Osteoblast (primary cell): ENCODE data around the gene TEX51. TPM values are rescaled to one million over a fixed set of nuclear protein-coding genes. Genes with fewer than 3 reads are reported as not detected.

ENCODE experiments used
- DNase-seq: peaks from one replicate; pipeline ENCODE4 v3.0.0; 2011; ENCODE audit warnings: low spot score, mixed read lengths; ENCODE audit not compliant: insufficient read length; ENCODE audit errors: missing footprints
- H2AFZ ChIP-seq: 2 replicates; pipeline ENCODE4 v1.6.0; 2011; ENCODE audit warnings: mild to moderate bottlenecking, low read length
- H3K27ac ChIP-seq: 2 replicates; pipeline ENCODE4 v1.5.1; 2011; ENCODE audit warnings: mild to moderate bottlenecking, low read depth, low read length, moderate library complexity
- H3K27me3 ChIP-seq: 2 replicates; pipeline ENCODE4 v1.6.0; 2012; ENCODE audit warnings: mild to moderate bottlenecking, control low read depth, inconsistent platforms, low read length, moderate library complexity; ENCODE audit not compliant: insufficient read depth
- H3K36me3 ChIP-seq: 2 replicates; pipeline ENCODE4 v1.5.1; 2011; ENCODE audit warnings: mild to moderate bottlenecking, low read length, control low read depth, moderate library complexity; ENCODE audit not compliant: insufficient read depth
- H3K4me1 ChIP-seq: 2 replicates; pipeline ENCODE4 v1.5.1; 2011; ENCODE audit warnings: mild to moderate bottlenecking, low read length, control low read depth, moderate library complexity; ENCODE audit not compliant: insufficient read depth
- H3K4me2 ChIP-seq: 2 replicates; pipeline ENCODE4 v1.6.0; 2011; ENCODE audit warnings: mild to moderate bottlenecking, low read length; ENCODE audit not compliant: insufficient read depth
- H3K4me3 ChIP-seq: fragments of 200-600 bp; sonication (generic); 3 replicates; pipeline ENCODE4 v1.5.1; 2012; ENCODE audit warnings: mild to moderate bottlenecking, low read length, inconsistent platforms; ENCODE audit not compliant: insufficient read depth
- H3K79me2 ChIP-seq: 2 replicates; pipeline ENCODE4 v1.6.0; 2012; ENCODE audit warnings: mild to moderate bottlenecking, low read length, control low read depth, inconsistent platforms; ENCODE audit not compliant: insufficient read depth
- H3K9me3 ChIP-seq: 2 replicates; pipeline ENCODE4 v1.5.1; 2011; ENCODE audit warnings: low read depth, low read length, control low read depth
- H4K20me1 ChIP-seq: 2 replicates; pipeline ENCODE4 v1.6.0; 2012; ENCODE audit warnings: mild to moderate bottlenecking, low read length, control low read depth; ENCODE audit not compliant: insufficient read depth
- CTCF ChIP-seq: IDR thresholded peaks from 2 replicates; pipeline ENCODE4 v1.5.1; 2011; ENCODE audit warnings: mild to moderate bottlenecking, low read depth, low read length, moderate library complexity; ENCODE audit errors: extremely low read depth
- total RNA-seq: library from RNA; depleted of rRNA; stranded (reverse); fragments of >200 nt; gene quantifications from 2 replicates; pipeline ENCODE4 v1.2.3, GENCODE V29; 2012

Gene TEX51
- total RNA-seq, 1 donor = not detected

- no peaks in the 10 kb centered on the region for H4K20me1 ChIP-seq
- no peak for DNase-seq
- no peak for TF ChIP-seq CTCF
- H3K4me3 ChIP-seq = no peak overlapping the region
- no peaks in the 10 kb centered on the region for H3K36me3 ChIP-seq
- H3K79me2 ChIP-seq = no peaks in the 10 kb centered on the region
- H3K9me3 ChIP-seq = no peaks in the 10 kb centered on the region
- H3K27me3 ChIP-seq = no peaks in the 10 kb centered on the region
- no peak overlapping the region for H3K4me2 ChIP-seq
- H3K27ac ChIP-seq = no peak overlapping the region
- no peak overlapping the region for H2AFZ ChIP-seq
- H3K4me1 ChIP-seq = no peaks in the 10 kb centered on the region
Observed at GRCh38 chr2:126946318-126947102, 47.8 kb downstream of the TEX51 start.

- H3K79me2 ChIP-seq = no peaks in the 10 kb centered on the region
- no peaks in the 10 kb centered on the region for H4K20me1 ChIP-seq
- no peaks in the 10 kb centered on the region for H3K9me3 ChIP-seq
- no peaks in the 10 kb centered on the region for H3K27me3 ChIP-seq
- H3K27ac ChIP-seq = no peak overlapping the region
- no peak overlapping the region for H2AFZ ChIP-seq
- no peak for TF ChIP-seq CTCF
- DNase-seq = no peak
- no peaks in the 10 kb centered on the region for H3K4me1 ChIP-seq
- H3K4me3 ChIP-seq = no peak overlapping the region
- H3K4me2 ChIP-seq = no peak overlapping the region
- H3K36me3 ChIP-seq = no peaks in the 10 kb centered on the region
Observed at GRCh38 chr2:126947103-126947429, 48.4 kb downstream of the TEX51 start.

DNA sequence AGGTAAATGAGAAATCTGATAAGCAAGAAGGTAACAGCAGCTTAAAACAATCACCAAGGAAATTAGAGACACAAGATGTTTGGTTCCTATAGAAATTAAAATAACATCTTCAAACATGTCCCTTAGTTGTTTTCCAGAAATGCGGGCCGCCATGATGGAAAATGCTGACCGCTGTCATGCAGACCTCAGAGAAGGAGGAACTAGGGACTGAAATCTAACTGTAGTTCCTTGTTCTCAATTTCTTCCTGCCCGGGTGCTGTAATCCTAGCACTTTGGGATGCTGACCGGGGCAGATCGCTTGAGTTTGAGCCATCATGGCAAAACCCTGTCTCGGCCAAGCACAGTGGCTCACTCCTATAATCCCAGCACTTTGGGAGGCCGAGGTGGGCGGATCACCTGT is 51.1 kb downstream of the TEX51 start:
- Histone ChIP-seq H2AFZ (no peak overlapping the region), H3K27ac (no peak overlapping the region), H3K36me3 (no peaks in the 10 kb centered on the region), H4K20me1 (no peaks in the 10 kb centered on the region), H3K27me3 (no peaks in the 10 kb centered on the region), H3K4me2 (no peak overlapping the region), H3K4me1 (no peaks in the 10 kb centered on the region), H3K4me3 (no peak overlapping the region), H3K9me3 (no peaks in the 10 kb centered on the region), H3K79me2 (no peaks in the 10 kb centered on the region)
- DNase-seq = no peak
- no peak for TF ChIP-seq CTCF

DNA sequence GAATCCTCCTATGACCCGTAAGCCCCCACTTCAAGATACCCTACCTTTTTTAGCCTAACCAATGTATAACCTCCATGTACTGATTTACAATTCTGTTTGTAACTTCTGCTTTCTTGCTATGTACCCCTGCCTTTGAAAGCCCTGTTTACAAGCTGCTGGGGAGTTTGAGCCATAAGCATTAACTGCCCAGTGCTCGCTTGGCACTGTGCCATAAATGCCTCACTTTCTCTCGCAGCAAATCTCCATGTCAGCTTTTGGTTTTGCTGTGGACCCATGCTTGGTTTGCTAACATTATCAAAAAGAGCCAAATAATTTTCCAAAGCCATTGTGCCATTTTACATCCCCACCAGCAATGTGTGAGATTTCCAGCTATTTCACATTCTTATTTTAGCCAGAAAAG is 51.8 kb downstream of the TEX51 start:
- DNase-seq = no peak
- Histone ChIP-seq H3K9me3 (no peaks in the 10 kb centered on the region), H3K4me3 (no peak overlapping the region), H3K27ac (no peak overlapping the region), H3K4me1 (no peaks in the 10 kb centered on the region), H3K79me2 (no peaks in the 10 kb centered on the region), H3K27me3 (peaks cover 1% of the 10 kb centered on the region), H3K4me2 (no peak overlapping the region), H3K36me3 (no peaks in the 10 kb centered on the region), H4K20me1 (no peaks in the 10 kb centered on the region), H2AFZ (no peak overlapping the region)
- TF ChIP-seq CTCF = no peak

Other genes starting within 250 kb of the TEX51 start
- gene GYPC, start 242.7 kb upstream of the TEX51 start, total RNA-seq = 101 TPM in 2 replicates
- 83.7 and 85.4 TPM in 2 replicates for gene BIN1, start 208.3 kb downstream of the TEX51 start, total RNA-seq